22Rv1 (cell line): ENCODE results near the gene TMEM190.

Source experiments
- ZFX ChIP-seq: fragments of 450-650 bp; IDR thresholded peaks from 2 replicates; pipeline ENCODE4 v1.6.1; 2017; ENCODE audit warnings: antibody characterized with exemption, borderline replicate concordance
- TF ChIP-seq, protein P1 (sequence below): fragments of 450-650 bp; IDR thresholded peaks from 2 replicates; pipeline ENCODE4 v1.5.1; 2017; ENCODE audit warnings: mild to moderate bottlenecking

DNA sequence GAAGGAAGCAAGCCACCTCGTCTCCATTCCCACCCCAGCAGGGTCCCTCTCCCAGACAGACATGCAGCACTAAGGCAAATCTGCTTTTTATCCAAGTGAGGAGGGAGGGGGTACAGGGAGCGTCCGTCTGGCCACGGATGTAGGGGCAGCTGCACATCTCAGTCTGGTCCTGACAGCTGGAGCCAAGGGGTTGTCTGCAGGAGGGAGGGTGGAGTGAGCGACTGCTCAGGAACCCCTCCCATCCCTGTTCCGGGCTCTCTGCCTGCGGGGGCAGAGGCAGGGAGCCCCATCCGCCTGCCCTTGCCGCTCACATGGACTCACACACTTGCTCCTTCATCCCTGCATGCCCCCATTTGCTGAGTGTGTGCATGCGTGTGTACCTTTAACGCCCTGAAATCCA lies 2.5 kb downstream of the TMEM190 start:
- TF ChIP-seq, protein P1, sequence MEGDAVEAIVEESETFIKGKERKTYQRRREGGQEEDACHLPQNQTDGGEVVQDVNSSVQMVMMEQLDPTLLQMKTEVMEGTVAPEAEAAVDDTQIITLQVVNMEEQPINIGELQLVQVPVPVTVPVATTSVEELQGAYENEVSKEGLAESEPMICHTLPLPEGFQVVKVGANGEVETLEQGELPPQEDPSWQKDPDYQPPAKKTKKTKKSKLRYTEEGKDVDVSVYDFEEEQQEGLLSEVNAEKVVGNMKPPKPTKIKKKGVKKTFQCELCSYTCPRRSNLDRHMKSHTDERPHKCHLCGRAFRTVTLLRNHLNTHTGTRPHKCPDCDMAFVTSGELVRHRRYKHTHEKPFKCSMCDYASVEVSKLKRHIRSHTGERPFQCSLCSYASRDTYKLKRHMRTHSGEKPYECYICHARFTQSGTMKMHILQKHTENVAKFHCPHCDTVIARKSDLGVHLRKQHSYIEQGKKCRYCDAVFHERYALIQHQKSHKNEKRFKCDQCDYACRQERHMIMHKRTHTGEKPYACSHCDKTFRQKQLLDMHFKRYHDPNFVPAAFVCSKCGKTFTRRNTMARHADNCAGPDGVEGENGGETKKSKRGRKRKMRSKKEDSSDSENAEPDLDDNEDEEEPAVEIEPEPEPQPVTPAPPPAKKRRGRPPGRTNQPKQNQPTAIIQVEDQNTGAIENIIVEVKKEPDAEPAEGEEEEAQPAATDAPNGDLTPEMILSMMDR = no peak
- TF ChIP-seq ZFX = no peak
